BJ (cell line): ENCODE data around the gene IGSF21. TPM values are rescaled to one million over a fixed set of nuclear protein-coding genes. Genes with fewer than 3 reads are reported as not detected.

Source experiments
- CTCF ChIA-PET: fragments of 350-600 bp; formaldehyde crosslinking; extraction: SDS; loops from one replicate; lab custom pipeline; 2021; ENCODE audit warnings: antibody characterized with exemption, inconsistent platforms; lab: Yijun Ruan, JAX
- POLR2A ChIA-PET: fragments of 300-600 bp; sonication (Branson Sonifier 250); formaldehyde crosslinking; extraction: SDS; loops from one replicate; lab custom pipeline; 2021; ENCODE audit warnings: antibody characterized with exemption; lab: Charles Lee
- DNase-seq: peaks from one replicate; pipeline ENCODE4 v3.0.0-alpha.2; 2011; ENCODE audit warnings: low read depth
- H3K27me3 ChIP-seq: 2 replicates; pipeline ENCODE4 v1.6.0; 2011; ENCODE audit warnings: low read length; ENCODE audit not compliant: control insufficient read depth, insufficient read depth
- H3K36me3 ChIP-seq: 2 replicates; pipeline ENCODE4 v1.5.1; 2011; ENCODE audit warnings: low read length; ENCODE audit not compliant: control insufficient read depth, insufficient read depth
- H3K4me3 ChIP-seq: 2 replicates; pipeline ENCODE4 v1.5.1; 2011; ENCODE audit warnings: low read depth, mild to moderate bottlenecking, control low read depth, low read length
- polyA plus RNA-seq: library from polyadenylated mRNA; depleted of rRNA; stranded (reverse); fragments of >200 nt; gene quantifications from 2 replicates; pipeline ENCODE4 v1.2.3, GENCODE V29; 2011
- TF ChIP-seq, protein P1 (sequence below): IDR thresholded peaks from 2 replicates; pipeline ENCODE4 v1.5.1; 2011; ENCODE audit warnings: low read depth, mild to moderate bottlenecking, control low read depth, inconsistent platforms, low read length, moderate library complexity; ENCODE audit not compliant: insufficient read depth

Gene IGSF21
- polyA plus RNA-seq, 1 experiment: not detected

DNA sequence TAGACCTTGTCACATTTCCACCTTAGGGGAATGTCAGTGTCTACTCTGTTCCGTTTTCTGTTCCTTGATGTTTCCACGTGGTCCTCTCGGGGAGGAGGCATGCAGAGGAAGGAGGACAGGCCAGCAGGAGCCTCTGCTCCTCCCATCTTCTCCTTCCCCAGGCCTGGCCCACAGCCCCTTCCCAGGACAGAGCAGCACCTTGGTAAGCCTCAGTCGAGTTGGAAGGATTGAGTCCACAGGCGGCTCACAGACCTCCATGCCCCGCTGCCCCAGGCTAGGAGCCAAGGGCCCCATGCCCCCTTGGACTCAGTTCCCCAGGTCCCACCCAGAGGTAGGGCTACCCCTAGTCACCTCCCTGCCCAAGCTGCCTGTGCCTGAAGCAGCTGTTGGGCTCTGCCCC, 36.5 kb downstream of the IGSF21 start:
- no peak overlapping the region for H3K4me3 ChIP-seq
- H3K36me3 ChIP-seq: no peaks in the 10 kb centered on the region
- ChIA-PET POLR2A (no interaction called here), CTCF (no interaction called here)
- no peaks in the 10 kb centered on the region for H3K27me3 ChIP-seq
- TF ChIP-seq, protein P1, sequence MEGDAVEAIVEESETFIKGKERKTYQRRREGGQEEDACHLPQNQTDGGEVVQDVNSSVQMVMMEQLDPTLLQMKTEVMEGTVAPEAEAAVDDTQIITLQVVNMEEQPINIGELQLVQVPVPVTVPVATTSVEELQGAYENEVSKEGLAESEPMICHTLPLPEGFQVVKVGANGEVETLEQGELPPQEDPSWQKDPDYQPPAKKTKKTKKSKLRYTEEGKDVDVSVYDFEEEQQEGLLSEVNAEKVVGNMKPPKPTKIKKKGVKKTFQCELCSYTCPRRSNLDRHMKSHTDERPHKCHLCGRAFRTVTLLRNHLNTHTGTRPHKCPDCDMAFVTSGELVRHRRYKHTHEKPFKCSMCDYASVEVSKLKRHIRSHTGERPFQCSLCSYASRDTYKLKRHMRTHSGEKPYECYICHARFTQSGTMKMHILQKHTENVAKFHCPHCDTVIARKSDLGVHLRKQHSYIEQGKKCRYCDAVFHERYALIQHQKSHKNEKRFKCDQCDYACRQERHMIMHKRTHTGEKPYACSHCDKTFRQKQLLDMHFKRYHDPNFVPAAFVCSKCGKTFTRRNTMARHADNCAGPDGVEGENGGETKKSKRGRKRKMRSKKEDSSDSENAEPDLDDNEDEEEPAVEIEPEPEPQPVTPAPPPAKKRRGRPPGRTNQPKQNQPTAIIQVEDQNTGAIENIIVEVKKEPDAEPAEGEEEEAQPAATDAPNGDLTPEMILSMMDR: no peak
- no peak for DNase-seq

DNA sequence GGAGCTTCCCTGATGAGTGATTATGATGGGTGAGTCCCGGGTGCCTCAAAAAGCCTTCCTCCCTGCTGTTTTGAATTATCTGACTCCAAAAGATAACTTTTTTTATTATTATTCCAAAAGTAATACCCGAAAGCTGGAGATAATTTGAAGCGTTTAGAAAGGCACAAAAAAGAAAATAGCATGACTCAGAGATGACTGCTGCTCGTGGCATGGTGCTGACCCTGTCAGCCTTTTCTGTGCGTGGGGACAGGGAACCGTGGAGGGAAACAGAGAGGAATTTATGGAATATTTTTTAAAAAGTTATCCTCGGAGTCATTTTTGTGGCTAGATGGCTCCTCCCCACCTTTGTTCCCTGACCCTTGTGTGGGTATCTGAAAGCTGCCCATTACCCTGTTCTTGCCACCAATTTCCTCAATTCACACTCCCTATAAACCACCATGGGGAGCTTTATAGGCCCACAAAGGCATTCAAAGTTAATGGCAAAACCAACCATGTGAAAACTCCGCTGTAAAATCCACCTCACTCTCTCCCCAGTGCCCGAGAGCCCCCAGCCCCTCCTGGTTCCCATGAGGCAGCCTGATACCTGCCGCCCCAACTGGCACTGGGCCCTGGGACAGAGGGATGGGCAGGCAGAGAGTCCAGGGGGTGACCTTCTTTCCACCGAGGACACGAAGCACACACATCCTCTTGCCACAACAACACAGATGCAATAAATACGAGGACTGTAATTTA, 37.5 kb downstream of the IGSF21 start:
- POLR2A ChIA-PET: no interaction called here
- DNase-seq: no peak
- H3K36me3 ChIP-seq: no peaks in the 10 kb centered on the region
- H3K4me3 ChIP-seq: no peak overlapping the region
- no peaks in the 10 kb centered on the region for H3K27me3 ChIP-seq
- TF ChIP-seq, protein P1: no peak
- CTCF ChIA-PET: no interaction called here

DNA sequence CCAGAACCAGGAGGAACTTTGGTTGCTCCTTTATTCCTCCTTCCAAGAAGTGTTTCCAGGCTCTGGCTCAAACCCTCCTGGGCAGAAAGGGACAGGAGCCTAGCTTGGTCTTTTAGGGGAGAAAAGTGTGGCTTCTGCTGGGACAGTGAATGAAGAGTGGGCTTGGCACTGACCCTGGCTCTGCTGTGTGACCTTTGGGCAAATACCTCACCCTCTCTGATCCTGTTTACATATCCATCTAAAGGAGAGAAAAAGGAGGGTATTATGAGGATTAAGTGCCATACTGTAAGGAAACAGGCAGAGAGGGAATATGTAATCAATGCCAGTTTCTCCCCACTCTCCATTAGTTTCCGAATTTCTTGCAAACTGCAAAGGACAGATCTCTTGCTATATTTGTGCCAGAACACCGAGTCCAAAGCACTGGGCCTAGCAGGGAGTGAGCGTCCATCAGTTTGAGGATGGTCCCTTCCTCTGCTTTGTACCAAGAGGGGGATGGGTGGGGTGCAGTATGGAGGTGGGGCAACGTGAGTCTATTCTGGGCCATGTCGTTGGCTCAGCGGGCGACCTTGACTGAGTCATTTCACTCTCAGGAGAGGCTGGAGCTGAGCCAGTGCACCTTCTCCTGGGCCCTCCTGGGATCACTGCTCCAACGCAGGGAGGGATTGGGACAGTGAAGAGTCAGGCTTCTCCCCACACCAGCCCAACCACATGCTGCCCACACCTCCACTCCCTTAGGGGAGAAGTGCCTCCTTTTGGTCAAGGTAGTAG, 38.4 kb downstream of the IGSF21 start:
- ChIA-PET CTCF (no interaction called here), POLR2A (no interaction called here)
- H3K27me3 ChIP-seq: no peaks in the 10 kb centered on the region
- no peaks in the 10 kb centered on the region for H3K36me3 ChIP-seq
- no peak overlapping the region for H3K4me3 ChIP-seq
- DNase-seq: no peak
- TF ChIP-seq, protein P1: no peak

DNA sequence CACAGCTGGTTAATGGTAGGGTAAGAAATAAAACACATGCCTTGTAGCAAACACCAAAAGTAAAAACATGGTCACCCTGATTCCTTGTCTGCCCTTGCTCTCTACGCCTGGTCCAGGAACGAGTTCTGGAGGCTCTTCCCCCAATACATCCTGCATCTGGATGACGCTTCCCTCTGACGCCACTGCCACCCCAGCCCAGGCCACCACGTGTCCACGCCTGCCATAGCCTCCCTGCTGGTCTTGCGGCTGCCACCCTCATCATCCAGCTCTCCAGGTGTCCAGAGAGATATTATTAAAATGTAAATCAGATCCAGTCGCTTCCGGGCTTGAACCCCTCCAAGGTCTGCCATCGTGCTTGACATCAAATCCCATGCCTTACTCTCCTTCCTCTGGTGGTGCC, 39.3 kb downstream of the IGSF21 start:
- POLR2A ChIA-PET: no interaction called here
- no peaks in the 10 kb centered on the region for H3K36me3 ChIP-seq
- TF ChIP-seq, protein P1: no peak
- no peak for DNase-seq
- no peaks in the 10 kb centered on the region for H3K27me3 ChIP-seq
- CTCF ChIA-PET: interaction anchor here (0.6 kb wide), 1 partner anchor 19 kb away, joined by 3 read pairs; no protein-coding TSS in a partner anchor
- no peak overlapping the region for H3K4me3 ChIP-seq

DNA sequence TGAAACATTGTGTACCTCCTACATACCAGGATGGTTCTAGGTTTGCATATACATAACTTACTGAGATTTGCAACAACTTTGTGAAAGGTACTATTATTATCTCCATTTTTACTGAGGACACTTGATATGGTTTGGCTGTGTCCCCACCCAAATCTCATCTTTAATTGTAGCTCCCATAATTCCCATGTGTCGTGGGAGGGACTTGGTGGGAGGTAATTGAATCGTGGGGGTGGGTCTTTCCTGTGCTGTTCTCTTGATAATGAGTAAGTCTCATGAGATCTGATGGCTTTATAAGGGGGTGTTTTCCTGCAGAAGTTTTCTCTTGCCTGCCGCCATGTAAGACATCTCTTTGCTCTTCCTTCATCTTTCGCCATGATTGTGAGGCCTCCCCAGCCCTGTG, 40.1 kb downstream of the IGSF21 start:
- TF ChIP-seq, protein P1: no peak
- ChIA-PET CTCF (no interaction called here), POLR2A (no interaction called here)
- H3K36me3 ChIP-seq: no peaks in the 10 kb centered on the region
- H3K27me3 ChIP-seq: no peaks in the 10 kb centered on the region
- H3K4me3 ChIP-seq: no peak overlapping the region
- DNase-seq: no peak
